UCSD-AML1 (cell line): ENCODE results near the gene ANKRD29.

Source experiments
- DNase-seq: peaks from one replicate; lab custom pipeline; 2025; ENCODE audit not compliant: unreplicated experiment; lab: John Stamatoyannopoulos, UW

Gene ANKRD29

DNA sequence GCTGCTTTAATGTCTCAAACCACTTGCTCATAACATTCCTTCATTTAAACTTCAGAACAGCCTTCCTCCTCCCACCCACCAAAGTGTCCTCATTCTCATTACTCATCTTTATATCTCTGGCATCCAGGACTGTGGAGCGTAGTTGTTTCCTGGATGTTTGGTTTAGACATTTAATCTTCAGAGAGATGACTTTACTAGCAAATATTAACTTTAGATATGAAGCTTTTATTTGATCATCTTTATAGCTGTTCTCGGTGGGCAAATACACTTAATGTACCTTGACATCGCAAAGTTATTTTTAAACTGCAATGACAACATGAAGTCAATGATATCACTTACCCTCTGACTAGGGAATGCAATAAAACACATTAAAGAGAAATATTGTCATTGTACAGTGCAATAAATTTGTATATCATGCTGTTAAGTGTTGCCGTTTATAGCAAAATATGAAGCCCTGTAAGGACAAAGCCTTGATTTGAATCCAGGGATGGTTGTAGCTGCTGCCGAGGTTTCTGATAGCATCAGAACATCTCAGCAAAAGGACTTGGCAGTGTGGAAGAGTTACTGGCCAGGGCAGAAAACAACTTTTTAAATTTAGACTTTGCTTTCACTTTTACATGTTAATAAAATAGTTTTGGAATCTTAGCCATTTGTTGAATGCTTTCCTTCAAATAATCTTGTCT lies 21.9 kb upstream of the ANKRD29 start:
- no peak for DNase-seq

DNA sequence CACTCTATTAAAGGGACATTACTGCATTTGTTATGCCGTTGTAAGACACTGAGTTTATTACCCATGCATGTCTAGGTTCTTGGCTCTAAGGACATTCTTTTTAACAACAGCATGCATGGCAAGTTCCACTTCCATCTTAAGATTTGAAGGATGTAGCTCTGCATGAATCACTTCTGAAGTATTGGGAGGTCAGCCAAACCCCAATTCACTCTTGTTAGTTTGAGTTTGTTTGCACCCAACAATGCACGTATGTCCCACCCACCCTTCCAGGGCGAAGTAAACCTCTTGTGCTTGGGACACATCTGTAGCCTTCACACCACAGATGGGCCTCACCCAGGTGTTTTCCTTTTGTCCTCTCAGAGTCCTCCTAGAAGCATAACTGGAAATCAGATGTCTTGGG lies 21.0 kb upstream of the ANKRD29 start:
- DNase-seq: no peak

- DNase-seq: no peak
These were observed 20.4 kb upstream of the ANKRD29 start for GRCh38 chr18:23683155-23683554.

DNA sequence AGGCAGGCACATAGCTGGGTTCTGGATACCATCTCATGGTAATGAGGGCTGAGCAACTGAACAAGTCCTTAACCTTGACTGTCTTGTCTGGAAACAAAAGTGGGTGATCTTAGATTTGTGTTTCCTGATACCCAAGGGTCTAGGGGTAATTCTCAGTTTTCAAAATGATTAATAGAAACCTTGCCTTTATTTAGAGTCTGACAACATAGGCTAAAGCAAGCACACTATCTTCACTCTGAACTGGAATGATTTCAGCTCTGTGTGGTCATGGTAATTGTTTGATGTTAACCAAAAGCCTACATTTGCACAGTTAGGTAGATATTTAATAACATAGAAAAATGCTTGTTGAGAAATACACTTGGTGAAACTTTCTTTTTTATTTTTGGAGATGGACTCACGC lies 19.8 kb upstream of the ANKRD29 start:
- DNase-seq: no peak

DNA sequence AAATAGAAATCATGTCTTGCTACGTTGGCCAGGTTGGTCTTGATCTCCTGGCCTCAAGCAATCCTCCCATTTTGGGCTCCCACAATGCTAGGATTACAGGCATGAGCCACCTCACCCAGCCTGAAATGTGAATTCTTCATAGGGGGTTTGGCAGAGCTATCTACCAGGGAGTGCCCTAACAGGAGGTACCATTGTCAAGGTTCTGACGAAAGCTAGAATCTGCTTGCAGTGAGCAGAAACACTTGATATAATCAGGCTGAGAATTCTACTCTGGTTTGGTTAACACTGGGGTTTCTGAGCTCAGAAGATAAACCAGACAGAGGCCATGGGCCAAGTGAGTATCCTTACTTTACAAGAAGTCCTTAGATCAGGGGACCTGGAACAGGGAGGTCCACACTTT lies 19.3 kb upstream of the ANKRD29 start:
- DNase-seq: no peak

DNA sequence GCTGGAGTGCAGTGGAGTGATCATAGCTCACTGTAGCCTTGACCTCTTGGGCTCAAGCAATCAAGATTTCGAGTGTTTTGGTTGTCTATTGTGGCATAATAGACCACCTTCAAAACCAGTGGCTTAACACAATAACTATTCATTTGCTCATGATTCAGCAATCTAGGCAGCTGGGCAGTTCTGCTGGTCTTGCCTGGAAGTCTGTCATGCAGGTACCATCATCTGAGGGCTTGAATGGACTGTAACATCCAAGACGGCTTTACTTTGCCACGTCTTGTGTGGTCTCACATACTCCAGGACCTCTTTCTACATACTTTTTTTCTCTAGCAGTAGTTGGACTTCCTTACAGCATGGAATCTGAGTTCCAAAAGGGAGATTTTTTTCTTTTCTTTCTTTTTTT lies 13.2 kb upstream of the ANKRD29 start:
- no peak for DNase-seq

GRCh38 chr18:23675236-23675635 lies 12.5 kb upstream of the ANKRD29 start:
- no peak for DNase-seq

DNA sequence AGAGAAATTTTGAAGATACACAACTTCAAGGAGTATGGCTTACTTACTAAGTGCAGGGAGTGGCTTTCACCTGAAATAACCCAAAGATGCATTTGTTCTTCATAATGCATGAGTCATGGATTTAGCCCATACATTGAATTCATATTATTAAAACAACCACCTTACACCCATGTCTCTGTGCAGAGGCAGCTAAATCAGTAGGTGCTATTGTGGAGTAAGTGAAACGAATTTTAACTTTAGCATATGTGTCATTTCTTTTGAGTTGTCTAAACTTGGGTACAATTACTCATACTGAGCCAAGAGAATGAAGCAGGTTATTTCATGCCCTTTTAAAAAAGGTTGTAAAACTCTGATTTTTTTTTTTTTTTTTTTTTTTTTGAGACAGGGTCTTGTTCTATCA lies 11.0 kb upstream of the ANKRD29 start:
- no peak for DNase-seq

DNA sequence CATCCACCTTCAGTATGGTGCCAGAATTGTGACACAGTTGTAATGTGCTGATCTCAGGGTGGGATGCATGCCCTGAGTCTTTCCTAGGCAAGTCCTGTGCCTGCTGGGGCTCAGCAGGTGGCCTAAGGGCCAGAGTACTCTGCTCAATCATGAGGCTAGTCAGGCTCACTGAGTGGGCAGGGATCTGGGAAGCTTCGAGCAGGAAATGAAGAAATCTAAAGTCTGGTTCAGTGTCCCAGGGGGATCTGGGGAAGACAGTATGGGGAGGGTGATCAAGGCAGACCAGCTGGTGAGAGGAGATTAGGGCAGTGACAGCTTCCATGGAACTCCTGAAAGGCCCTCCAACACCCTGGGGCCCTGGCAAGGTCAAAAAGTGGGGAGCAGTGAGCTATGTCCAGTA lies 8.9 kb upstream of the ANKRD29 start:
- DNase-seq: no peak

GRCh38 chr18:23669804-23670405 lies 7.2 kb upstream of the ANKRD29 start:
- DNase-seq: no peak

DNA sequence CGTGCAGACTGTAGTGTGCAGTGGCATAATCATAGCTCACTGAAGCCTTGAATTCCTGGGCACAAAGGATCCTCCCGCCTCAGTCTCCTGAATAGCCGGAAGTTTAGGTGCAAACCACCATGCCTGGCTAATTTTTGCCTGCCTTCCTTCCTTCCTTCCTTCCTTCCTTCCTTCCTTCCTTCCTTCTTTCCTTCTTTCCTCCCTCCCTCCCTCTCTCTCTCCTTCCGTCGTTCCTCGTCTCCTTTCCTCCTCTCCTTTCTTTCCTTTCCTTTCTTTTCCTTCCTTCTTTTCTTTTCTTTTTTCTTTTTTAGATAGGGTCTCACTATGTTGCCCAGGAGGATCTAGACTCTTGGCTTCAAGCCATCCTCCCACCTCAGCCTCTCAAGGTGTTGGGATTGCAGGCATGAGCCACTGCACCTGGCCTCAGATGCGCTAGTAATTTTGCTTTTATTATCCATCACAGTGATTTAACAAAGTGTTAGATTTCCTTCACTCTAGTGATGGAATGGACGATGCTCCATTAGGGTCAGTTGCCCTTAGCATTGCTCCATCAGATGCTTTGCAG lies 6.6 kb upstream of the ANKRD29 start:
- no peak for DNase-seq

GRCh38 chr18:23668731-23669130 lies 6.0 kb upstream of the ANKRD29 start:
- DNase-seq: no peak

GRCh38 chr18:23667114-23667513 lies 4.4 kb upstream of the ANKRD29 start:
- DNase-seq: no peak

DNA sequence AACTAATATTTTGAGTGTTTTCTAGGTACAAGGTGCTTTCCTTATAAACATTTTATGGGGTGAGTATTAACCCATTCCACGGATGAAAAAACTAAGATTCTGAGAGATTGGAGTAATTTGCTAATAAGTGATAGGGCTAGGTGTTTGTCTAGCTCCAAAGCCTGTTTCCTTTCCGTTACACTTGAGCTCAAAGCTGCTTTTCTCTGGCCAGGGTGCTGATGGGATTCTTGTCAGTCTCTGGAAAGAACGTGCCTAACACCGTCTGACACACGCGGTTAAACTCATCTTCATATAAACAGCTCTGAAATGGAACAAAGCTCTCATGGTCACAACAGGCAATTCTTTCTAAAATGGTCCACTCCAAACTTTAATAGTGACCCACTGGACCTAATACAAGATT lies 2.0 kb upstream of the ANKRD29 start:
- no peak for DNase-seq

GRCh38 chr18:23661735-23662308 lies 889 bp downstream of the ANKRD29 start:
- no peak for DNase-seq

DNA sequence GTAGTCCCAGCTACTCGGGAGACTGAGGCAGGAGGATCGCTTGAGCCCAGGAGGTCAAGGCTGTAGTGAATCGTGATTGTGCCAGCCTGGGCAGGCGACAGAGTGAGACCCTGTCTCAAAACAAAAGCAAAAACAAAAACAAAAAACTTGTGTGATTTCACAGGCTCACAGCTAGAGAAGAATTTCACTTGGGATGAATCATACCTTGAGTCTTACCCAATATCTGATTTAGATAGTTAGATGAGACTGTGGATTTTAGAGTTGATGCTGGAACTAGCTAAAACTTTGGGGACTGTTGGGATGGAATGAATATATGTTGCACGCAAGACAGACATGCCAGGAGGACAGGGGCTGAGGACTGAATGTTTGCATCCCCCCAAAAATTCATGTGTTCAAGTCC lies 4.4 kb downstream of the ANKRD29 start:
- no peak for DNase-seq

DNA sequence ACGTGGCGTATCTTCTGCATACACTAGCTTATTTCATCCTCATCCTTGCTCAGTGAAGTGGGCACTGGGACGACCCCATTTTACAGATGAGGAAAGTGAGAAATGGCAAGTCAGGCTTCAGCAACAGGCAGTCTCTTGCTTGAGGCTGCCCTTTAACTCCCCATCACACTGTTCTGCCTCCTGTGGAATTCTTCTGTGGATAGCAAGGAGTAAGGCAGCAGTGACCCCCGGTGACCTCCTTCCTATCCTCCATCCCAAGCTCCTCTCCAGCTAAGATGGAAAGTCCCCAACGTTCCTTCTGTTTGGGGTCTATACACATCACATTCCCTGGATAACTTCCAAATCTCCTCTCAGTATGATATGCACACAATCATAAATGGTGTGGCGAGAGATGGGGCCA lies 10.5 kb downstream of the ANKRD29 start:
- DNase-seq: no peak

DNA sequence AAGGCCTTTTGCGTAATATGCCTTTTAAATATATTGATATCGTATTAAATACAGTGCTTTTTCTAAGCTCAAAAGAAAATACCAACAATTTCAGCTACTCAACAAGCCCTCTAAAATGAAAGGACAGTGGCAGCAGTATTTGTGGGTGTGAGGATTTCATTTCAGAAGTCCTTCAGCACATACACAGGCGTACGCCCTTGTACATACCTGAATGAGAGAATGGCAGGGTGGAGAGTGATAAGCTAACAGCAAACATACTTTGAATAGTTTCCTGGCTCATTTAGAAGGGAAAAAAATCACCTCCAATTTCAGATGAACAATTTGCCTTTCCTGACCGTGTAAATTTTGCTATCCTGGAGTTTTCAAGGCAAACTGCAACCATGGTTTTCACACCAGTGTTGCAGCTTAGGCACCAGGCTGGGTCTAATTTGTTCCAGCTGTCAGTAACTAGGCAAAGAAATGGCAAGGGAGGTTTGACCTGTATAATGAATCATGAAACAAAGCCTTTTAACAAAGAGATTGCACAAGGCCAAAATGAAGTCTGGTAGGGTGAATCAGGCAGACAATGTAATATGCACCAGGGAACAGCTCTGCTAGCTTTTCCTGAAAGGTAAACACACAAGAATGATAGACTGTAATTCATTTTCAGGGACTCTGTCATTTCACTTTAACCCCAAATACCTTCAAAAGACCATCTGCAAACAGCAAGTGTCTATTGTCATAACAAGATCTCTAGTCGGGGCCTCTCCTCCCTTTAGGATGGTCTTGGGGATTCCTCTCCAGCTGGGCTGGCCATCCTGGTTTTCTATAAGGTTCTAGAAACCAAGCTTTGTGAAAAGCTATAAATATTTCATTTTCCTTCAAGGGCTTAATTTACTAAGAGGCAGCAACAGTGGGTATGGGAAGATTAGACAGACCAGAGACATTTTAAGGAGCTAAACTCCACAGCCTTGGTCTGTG lies 11.5 kb downstream of the ANKRD29 start:
- no peak for DNase-seq

DNA sequence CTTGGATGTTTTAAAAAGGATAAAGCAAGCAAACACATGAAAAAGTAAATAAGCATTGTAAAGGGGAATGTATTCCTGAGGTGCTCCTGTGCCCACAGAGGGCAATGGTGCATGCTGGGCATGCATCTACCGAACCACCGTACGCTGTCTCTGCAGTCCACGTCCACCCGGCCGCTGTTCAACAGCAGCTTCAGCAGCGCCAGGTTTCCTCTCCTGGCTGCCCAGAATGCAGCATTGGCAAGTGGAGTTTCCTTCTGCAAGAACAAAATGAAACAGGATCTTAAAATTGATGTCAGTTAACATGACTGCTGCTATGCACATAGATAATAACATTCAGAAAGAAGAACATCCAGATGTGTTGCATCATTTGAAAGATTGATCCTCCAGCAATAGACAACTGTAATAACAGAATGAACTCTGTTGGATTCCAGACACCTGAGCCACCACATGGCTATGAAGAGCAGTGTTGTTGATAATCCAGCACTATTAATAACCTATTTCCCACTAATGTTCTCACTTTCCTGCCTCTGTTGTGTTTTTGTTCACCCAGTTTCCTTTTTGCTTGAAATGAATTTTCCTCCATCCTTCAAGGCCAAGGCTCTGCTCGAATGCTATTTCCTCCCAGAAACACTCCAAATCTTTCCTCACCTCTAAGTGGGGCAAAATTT lies 13.6 kb downstream of the ANKRD29 start:
- DNase-seq: no peak

DNA sequence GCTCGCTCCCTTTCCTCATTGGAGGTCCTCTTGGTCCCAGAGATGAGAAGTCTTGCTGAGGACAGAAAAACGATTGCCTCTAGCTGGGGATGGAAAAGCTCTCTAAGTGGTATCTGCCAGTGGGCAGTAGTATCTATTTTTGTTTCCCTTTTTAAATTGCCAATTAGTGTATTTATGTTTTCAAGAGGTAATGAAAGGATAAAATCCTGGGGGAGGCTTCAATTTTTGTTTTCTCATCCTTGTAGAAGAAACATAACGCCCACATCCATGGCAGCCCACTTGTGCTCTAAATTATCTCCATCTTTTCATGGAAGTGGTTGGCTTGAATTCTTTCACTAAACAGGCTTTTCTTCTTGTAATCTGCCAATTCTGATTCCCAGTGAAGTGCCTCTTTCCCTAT lies 14.3 kb downstream of the ANKRD29 start:
- no peak for DNase-seq

DNA sequence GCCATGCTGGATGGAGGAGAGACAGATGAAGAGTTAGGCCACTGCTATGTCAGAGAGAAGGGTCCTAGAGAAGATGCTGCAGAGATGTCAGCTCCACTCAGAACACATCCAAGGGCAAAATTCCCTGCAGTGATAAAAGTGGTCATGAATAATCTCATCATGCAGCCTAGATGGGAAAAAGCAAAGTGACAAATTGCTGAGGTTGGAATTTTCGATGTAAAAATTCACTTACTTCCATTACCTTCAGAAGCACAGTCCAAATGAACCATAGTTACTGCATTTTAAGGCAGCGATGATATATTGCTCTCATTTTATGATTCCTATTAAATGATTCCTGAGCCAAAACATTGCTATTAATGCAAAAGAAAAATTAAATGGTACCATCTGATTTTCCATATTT lies 16.4 kb downstream of the ANKRD29 start:
- no peak for DNase-seq
